GM19438 (cell line): ENCODE data around the gene ID3.
A peak's percentile ranks its signal among the peaks of the same experiment; 100 is the strongest.

Experiments
- ATAC-seq: cut with Tn5 transposase; IDR thresholded peaks from one replicate; pipeline ENCODE4 v1.9.1; 2021; ENCODE audit warnings: low read depth; ENCODE audit not compliant: unreplicated experiment

ID3 gene

GRCh38 chr1:23567996-23568607, 8.8 kb upstream of the ID3 start:
- no peak for ATAC-seq

- ATAC-seq, result no peak
Measured at GRCh38 chr1:23567629-23567995, 8.3 kb upstream of the ID3 start.

GRCh38 chr1:23566304-23566703, 7.0 kb upstream of the ID3 start:
- ATAC-seq, result no peak

- ATAC-seq, result no peak
Measured at GRCh38 chr1:23565776-23566175, 6.5 kb upstream of the ID3 start.

- no peak for ATAC-seq
Measured at GRCh38 chr1:23564529-23565122, 5.3 kb upstream of the ID3 start.

- ATAC-seq, result no peak
Measured at GRCh38 chr1:23563755-23564374, 4.6 kb upstream of the ID3 start.

GRCh38 chr1:23563003-23563402, 3.7 kb upstream of the ID3 start:
- no peak for ATAC-seq

GRCh38 chr1:23562137-23562876, 3.0 kb upstream of the ID3 start:
- peak; percentile 38 for ATAC-seq

GRCh38 chr1:23561813-23562100, 2.5 kb upstream of the ID3 start:
- ATAC-seq, result no peak

- ATAC-seq, result no peak
Measured at GRCh38 chr1:23561076-23561812, 1.9 kb upstream of the ID3 start.

- ATAC-seq, result no peak
Measured at GRCh38 chr1:23559985-23560741, 862 bp upstream of the ID3 start.

- ATAC-seq, result no peak
Measured at GRCh38 chr1:23558872-23559135, 497 bp downstream of the ID3 start.

- ATAC-seq, result no peak
Measured at GRCh38 chr1:23558140-23558871, 995 bp downstream of the ID3 start.

- ATAC-seq, result no peak
Measured at GRCh38 chr1:23557471-23558124, 1.7 kb downstream of the ID3 start.

- no peak for ATAC-seq
Measured at GRCh38 chr1:23556635-23557470, 2.4 kb downstream of the ID3 start.

GRCh38 chr1:23555986-23556634, 3.2 kb downstream of the ID3 start:
- no peak for ATAC-seq

- peak; percentile 8 for ATAC-seq
Measured at GRCh38 chr1:23555270-23555985, 3.9 kb downstream of the ID3 start.
